Epithelial cell of proximal tubule (primary cell): ENCODE data around the gene CDC14A. TPM values are rescaled to one million over a fixed set of nuclear protein-coding genes. Genes with fewer than 3 reads are reported as not detected.
A peak's percentile ranks its signal among the peaks of the same experiment; 100 is the strongest.

Experiments
- DNase-seq: peaks from one replicate; pipeline ENCODE4 v3.0.0-alpha.2; 2011; ENCODE audit warnings: low read depth
- H3K4me3 ChIP-seq: 2 replicates; pipeline ENCODE4 v1.5.1; 2011; ENCODE audit warnings: low read depth, mild to moderate bottlenecking, low read length
- total RNA-seq: library from RNA; depleted of rRNA; stranded (reverse); fragments of >200 nt; gene quantifications from 2 replicates; pipeline ENCODE4 v1.2.3, GENCODE V29; 2015
- TF ChIP-seq, protein P1 (sequence below): conservative IDR thresholded peaks from 2 replicates; pipeline ENCODE4 v1.5.1; 2012; ENCODE audit warnings: low read depth, mild to moderate bottlenecking, low read length

CDC14A gene
- total RNA-seq, 1 donor from 2014 or later: 7.4 TPM

DNA sequence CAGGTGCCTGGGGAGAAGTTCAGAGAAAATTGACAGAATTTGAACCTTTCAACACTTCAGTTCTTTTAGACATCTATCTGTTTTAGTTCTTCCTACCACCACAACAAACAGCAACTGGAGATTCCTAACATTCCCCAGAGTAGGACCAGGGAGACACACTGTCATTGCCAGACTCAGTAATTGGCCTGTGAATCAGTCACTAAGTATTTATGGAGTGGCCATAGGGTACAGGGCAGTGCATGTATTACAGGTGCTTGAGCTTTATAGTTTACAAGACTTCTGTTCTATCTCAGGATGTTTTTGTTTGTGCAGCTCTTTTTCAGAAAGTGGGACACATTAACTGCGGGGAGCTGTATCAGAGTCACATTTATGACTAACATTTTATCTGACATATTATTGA is 1.7 kb downstream of the CDC14A start:
- peak overlapping the region; percentile 67 for H3K4me3 ChIP-seq
- TF ChIP-seq, protein P1, sequence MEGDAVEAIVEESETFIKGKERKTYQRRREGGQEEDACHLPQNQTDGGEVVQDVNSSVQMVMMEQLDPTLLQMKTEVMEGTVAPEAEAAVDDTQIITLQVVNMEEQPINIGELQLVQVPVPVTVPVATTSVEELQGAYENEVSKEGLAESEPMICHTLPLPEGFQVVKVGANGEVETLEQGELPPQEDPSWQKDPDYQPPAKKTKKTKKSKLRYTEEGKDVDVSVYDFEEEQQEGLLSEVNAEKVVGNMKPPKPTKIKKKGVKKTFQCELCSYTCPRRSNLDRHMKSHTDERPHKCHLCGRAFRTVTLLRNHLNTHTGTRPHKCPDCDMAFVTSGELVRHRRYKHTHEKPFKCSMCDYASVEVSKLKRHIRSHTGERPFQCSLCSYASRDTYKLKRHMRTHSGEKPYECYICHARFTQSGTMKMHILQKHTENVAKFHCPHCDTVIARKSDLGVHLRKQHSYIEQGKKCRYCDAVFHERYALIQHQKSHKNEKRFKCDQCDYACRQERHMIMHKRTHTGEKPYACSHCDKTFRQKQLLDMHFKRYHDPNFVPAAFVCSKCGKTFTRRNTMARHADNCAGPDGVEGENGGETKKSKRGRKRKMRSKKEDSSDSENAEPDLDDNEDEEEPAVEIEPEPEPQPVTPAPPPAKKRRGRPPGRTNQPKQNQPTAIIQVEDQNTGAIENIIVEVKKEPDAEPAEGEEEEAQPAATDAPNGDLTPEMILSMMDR: no peak
- DNase-seq: peak; percentile 30

- DNase-seq: peak; percentile 52
- TF ChIP-seq, protein P1: no peak
- H3K4me3 ChIP-seq: no peak overlapping the region
Observed at GRCh38 chr1:100354971-100355394, 2.7 kb downstream of the CDC14A start.

GRCh38 chr1:100358210-100358609 is 5.9 kb downstream of the CDC14A start:
- H3K4me3 ChIP-seq: no peak overlapping the region
- no peak for DNase-seq
- TF ChIP-seq, protein P1: peak; percentile 47

DNA sequence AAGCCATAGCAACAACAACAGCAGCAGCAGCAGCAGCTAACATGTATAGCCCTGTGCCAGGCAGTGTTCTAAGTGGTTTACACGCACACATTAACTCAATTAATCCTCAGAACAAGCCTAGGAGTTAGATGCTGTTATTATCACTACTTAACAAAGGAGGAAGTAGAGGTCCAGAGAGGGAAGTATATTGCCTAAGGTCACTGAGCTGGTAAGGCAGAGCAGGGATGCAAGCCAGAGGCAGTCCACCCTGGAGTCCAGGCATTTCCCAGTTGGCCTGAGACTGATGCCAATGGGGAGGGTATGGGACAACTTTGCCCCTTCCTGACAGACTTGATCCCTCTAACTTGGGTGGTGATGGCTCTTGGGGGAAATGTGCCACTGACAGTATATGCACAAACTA is 6.8 kb downstream of the CDC14A start:
- no peak for DNase-seq
- H3K4me3 ChIP-seq: no peak overlapping the region
- TF ChIP-seq, protein P1: no peak

DNA sequence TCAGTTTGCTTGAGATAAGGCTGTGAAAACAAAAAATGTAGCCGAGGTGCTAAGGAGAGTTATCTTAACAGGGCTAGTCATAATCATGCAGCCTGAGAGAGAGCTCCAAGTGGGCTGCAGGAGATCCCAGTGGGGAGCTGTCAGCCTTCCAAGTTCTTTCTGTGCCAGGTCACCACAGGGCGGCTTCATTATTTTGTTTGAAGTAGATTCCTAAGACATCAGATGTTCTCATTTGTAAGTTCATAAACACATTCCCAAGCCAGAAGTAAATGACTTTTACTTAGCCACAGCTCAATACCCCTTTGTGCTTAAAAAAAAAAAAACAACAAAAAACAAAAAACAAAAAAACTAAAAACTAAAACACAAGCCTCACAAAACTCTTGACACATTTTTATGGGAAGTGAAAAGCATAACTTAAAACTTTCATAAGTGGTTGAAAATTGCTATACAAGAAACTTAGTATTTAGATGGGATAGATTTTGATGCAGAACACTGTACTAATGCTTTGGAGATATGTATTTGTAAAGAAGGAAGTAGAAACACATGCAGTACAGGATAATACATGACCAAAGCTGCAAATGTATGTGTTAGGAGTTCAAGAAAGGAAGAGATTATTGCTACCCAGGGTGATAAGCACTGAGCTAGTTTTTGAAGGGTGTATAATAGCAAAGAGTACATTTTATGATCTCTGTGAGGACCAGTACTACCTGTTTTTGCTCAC is 8.6 kb downstream of the CDC14A start:
- DNase-seq: no peak
- H3K4me3 ChIP-seq: no peak overlapping the region
- TF ChIP-seq, protein P1: no peak

- TF ChIP-seq, protein P1: no peak
- DNase-seq: no peak
- H3K4me3 ChIP-seq: no peak overlapping the region
Observed at GRCh38 chr1:100361511-100362089, 9.3 kb downstream of the CDC14A start.

DNA sequence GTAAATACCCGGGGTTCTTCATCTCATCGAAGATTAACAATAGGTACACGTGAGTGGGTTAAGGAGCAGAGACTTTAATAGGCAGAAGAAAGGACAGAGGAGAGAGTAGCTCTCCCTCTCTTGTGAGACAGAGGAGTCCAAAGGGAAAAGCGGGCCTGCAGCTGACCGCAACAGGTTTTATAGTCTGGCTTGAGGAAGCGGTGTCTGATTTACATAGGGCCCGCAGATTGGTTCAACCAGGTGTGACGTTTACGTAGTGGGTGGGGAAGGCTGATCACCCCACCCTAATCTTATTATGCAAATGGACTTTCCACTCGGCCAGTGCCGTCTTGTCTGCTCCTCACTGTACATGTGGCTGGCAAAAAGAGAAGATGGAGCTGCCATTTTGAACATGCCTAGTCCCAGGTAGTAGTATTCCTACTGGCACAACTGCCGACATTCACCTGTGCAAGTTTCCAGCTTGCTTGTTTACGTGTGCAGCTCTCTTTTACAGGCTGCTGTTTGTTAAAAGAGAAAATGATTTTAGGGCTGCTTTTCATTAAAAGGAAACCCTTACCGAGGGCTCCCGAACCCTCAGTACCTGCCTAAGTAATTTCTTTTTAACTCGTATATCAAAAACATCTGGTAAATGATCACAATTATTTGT is 10.6 kb downstream of the CDC14A start:
- TF ChIP-seq, protein P1: no peak
- H3K4me3 ChIP-seq: no peak overlapping the region
- DNase-seq: no peak
